Measurements from ENCODE around the gene ERBB2.

Gene ERBB2

DNA sequence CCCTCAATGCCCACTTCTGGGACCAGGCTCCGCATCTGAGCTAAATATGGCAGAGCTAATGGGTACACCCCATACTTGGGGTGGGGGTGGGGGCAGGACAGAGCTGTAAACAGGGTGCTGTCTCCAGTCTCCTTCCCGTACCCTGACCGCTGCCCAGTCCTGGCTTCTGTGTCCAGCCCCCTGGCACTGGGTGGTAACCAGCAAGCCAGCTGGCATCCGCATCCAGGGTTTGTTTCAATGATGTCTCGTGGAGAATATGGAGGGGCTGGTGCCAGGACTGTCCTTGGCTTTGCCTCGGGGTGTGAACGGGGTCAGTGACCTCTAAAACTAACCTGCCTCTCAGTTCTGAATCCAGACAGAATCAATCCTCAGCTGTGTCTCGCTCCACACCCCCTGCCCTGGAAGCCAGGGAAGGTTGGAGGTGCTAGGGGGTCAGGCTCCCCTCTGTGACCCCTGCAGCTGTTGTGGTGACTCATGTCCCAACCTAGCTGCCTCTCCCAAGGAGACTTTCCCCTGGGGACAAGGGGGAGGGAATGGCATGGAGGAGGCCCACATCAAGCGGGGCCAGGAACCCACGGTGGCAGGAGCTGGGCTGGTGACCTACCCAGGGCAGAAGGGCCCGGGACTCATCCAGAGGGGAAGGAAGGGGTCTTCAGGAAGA, 33.1 kb upstream of the ERBB2 start:
- no peak overlapping the region for H3K27ac ChIP-seq
- TF ChIP-seq, protein P1, sequence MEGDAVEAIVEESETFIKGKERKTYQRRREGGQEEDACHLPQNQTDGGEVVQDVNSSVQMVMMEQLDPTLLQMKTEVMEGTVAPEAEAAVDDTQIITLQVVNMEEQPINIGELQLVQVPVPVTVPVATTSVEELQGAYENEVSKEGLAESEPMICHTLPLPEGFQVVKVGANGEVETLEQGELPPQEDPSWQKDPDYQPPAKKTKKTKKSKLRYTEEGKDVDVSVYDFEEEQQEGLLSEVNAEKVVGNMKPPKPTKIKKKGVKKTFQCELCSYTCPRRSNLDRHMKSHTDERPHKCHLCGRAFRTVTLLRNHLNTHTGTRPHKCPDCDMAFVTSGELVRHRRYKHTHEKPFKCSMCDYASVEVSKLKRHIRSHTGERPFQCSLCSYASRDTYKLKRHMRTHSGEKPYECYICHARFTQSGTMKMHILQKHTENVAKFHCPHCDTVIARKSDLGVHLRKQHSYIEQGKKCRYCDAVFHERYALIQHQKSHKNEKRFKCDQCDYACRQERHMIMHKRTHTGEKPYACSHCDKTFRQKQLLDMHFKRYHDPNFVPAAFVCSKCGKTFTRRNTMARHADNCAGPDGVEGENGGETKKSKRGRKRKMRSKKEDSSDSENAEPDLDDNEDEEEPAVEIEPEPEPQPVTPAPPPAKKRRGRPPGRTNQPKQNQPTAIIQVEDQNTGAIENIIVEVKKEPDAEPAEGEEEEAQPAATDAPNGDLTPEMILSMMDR (conservative IDR thresholded peaks at IDR 0.05), result no peak
- no peak for TF ChIP-seq ZFX (IDR thresholded peaks at IDR 0.05)

DNA sequence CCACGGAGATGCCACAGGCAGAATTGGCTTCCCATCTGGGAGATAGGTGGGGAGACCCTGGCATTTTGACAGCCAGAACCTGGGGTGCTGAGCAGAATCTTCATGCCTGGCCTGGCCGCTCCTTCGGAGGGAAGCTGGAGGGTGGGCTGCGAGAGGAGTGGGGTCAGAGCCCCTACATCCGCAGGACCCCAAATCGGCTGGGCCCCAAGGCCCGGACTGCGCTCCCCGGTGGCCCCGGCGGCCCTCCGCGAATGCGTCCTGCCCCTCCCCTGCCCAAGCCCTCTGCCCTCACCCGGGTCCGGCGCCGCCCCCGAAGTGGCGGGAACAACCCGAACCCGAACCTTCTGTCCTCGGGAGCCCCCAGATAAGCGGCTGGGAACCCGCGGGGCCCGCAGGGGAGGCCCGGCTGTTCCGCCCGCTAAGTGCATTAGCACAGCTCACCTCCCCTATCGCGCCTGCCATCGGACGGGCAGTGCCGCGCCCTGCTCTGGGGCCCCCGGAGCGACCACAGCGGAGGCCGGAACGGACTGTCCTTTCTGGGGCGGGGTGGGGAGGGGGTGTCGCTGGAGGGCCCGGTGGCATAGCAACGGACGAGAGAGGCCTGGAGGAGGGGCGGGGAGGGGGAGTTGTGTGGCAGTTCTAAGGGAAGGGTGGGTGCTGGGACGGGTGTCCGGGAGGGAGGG, 32.5 kb upstream of the ERBB2 start:
- TF ChIP-seq, protein P1 (conservative IDR thresholded peaks at IDR 0.05), result no peak
- TF ChIP-seq ZFX (IDR thresholded peaks at IDR 0.05), result no peak
- no peak overlapping the region for H3K27ac ChIP-seq

DNA sequence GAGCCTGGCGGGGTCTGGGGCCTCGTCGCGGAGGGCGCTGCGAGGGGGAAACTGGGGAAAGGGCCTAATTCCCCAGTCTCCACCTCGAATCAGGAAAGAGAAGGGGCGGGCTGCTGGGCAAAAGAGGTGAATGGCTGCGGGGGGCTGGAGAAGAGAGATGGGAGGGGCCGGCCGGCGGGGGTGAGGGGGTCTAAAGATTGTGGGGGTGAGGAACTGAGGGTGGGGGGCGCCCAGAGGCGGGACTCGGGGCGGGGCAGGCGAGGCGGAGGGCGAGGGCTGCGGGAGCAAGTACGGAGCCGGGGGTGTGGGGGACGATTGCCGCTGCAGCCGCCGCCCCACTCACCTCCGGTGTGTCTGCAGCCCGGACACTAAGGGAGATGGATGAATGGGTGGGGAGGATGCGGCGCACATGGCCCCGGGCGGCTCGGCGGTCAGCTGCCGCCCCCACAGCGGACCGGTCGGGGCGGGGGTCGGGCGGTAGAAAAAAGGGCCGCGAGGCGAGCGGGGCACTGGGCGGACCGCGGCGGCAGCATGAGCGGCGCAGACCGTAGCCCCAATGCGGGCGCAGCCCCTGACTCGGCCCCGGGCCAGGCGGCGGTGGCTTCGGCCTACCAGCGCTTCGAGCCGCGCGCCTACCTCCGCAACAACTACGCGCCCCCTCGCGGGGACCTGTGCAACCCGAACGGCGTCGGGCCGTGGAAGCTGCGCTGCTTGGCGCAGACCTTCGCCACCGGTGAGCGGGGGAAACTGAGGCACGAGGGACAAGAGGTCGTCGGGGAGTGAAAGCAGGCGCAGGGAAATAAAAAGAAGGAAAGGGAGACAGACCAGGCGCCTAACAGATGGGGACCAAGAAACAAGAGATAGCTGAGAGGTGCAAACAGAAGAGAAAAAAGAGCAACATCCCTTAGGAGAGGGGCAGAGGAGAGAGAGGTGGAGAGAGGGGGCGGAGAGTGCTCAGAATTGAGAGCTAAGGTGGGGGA, 31.6 kb upstream of the ERBB2 start, which contains the start of gene PNMT:
Gene PNMT, plus strand, starts transcription at position 509 of the 980 bp plus-strand sequence. Its CDS starts 23 bp downstream, at position 532.
- TF ChIP-seq ZFX (IDR thresholded peaks at IDR 0.05), result peak; percentile 19; the same call in 1 of the 2 replicates
- TF ChIP-seq, protein P1 (conservative IDR thresholded peaks at IDR 0.05), result peak; percentile 68
- no peak within 1 kb of the TSS for H3K27ac ChIP-seq

DNA sequence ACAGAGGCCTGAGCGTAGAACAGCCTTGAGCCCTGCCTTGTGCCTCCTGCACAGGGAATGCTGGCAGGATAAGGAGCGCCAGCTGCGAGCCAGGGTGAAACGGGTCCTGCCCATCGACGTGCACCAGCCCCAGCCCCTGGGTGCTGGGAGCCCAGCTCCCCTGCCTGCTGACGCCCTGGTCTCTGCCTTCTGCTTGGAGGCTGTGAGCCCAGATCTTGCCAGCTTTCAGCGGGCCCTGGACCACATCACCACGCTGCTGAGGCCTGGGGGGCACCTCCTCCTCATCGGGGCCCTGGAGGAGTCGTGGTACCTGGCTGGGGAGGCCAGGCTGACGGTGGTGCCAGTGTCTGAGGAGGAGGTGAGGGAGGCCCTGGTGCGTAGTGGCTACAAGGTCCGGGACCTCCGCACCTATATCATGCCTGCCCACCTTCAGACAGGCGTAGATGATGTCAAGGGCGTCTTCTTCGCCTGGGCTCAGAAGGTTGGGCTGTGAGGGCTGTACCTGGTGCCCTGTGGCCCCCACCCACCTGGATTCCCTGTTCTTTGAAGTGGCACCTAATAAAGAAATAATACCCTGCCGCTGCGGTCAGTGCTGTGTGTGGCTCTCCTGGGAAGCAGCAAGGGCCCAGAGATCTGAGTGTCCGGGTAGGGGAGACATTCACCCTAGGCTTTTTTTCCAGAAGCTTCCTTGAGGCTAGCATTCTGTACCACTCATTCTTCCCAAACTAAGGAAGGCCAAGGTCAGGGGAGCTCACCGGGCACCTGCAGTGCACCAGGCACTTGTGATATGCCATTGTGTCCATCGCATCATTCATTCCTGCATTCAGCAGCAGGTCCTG, 29.7 kb upstream of the ERBB2 start:
- TF ChIP-seq, protein P1 (conservative IDR thresholded peaks at IDR 0.05), result no peak
- no peak for TF ChIP-seq ZFX (IDR thresholded peaks at IDR 0.05)
- H3K27ac ChIP-seq, result no peak overlapping the region

DNA sequence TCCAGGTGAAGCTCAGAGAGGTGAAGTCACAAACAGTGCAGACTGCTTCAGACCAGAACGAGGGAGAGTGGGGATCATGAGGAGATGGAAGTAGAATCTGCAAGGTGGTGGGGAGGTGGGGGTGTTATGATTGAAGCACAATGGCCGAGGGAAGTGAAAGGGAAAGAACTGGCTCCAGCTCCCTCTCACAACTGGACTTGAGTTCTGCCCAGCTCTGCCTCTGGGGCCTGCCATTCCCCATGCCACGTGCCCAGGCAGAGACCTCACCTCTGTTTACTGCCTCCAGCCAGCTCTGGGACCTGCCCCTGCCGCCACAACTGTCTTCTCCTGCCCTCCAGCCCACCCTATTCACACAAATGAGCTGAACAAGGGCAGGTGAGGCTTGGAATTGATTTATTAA, 29.1 kb upstream of the ERBB2 start:
- no peak for TF ChIP-seq ZFX (IDR thresholded peaks at IDR 0.05)
- TF ChIP-seq, protein P1 (conservative IDR thresholded peaks at IDR 0.05), result no peak
- no peak overlapping the region for H3K27ac ChIP-seq

DNA sequence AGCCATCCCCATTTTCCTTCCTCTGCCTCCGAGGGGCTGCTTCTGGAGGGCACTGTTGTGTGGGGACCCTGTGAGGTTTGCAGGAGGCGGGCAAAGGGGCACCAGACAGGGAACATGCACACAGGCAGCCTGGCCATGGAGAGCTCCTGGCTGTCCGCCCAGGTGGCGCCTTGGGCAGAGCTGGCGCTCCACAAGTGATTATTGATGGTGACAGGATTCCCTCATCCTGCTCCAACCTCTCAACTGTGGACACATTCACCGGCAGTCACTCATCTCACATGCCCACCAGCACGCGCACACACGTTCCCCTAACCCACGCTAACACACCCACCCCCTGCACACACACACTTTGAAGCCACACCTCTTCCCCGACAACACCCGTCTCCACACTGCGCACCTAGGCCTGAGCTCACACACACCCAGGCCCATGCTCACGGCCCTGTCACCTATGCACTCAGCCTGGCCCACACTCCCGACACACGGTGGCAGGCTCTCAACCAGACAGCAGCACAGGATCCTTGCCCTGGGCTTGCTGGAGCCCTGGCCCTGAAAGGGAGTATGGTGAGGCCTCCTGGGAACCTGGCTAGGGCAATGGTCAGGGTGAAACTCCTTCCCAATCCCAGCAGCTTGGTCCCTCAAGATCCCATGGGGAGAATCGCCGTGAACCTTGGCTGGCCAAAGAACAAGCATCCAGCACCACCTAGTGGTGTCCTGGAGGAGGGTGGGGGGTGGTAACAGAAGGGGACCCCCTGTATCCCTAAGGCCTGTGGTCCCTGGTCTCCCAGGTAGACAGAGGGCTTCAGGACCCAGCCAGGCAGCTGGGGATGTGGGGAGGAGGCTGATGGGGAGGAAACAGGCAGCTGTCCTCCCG, 28.0 kb upstream of the ERBB2 start:
- TF ChIP-seq ZFX (IDR thresholded peaks at IDR 0.05), result no peak
- TF ChIP-seq, protein P1 (conservative IDR thresholded peaks at IDR 0.05), result peak; percentile 60
- H3K27ac ChIP-seq, result no peak overlapping the region
